HCT116 (cell line): ENCODE measurements around the gene CTIF. TPM values are rescaled to one million over a fixed set of nuclear protein-coding genes. Genes with fewer than 3 reads are reported as not detected.

Experiments
- ATAC-seq: fragments of 200-7000 bp; cut with Tn5 transposase; 2 replicates; pipeline ENCODE4 v1.9.1; 2020; ENCODE audit warnings: mild to moderate bottlenecking, moderate library complexity
- BruUV-seq: library from RNA; stranded (reverse); fragments of 400-500 nt; replicated peaks from 2 replicates; lab custom pipeline; 2021; lab: Mats Ljungman, UMichigan
- CTCF ChIA-PET: fragments of 300-600 bp; sonication (Branson Sonifier 250); formaldehyde crosslinking; loops from one replicate; lab custom pipeline; 2021; ENCODE audit warnings: antibody characterized with exemption; lab: Charles Lee
- POLR2A ChIA-PET: fragments of 300-600, 350-600 bp; sonication (Branson Sonifier 250); formaldehyde crosslinking; loops from one replicate; lab custom pipeline; 2021; ENCODE audit warnings: antibody characterized with exemption; lab: Charles Lee
- RAD21 ChIA-PET, 2 experiments: fragments of 300-600 bp; sonication (Branson Sonifier 250); formaldehyde crosslinking; loops; one replicate each; lab custom pipeline; 2023; ENCODE audit warnings: low total read pairs in 2 of 2; ENCODE audit not compliant: uncharacterized antibody in 2 of 2, unreplicated experiment in 2 of 2, low non-redundant PET in 1 of 2; lab: Charles Lee
- DNase-seq: peaks from one replicate; pipeline ENCODE4 v3.0.0-alpha.2; 2010; ENCODE audit warnings: low read depth, low spot score
- H2AFZ ChIP-seq: fragments of 200-600 bp; shearing (Covaris generic), sonication (generic); 2 replicates; pipeline ENCODE4 v1.6.1; 2017; ENCODE audit warnings: low read depth, mixed run types, mixed read lengths, antibody characterized with exemption, low read length; ENCODE audit not compliant: poor library complexity, severe bottlenecking
- H3K27ac ChIP-seq: 2 replicates; pipeline ENCODE4 v1.5.1; 2012; ENCODE audit warnings: low read depth, low read length
- H3K27me3 ChIP-seq: fragments of 200-600 bp; sonication (generic); 2 replicates; pipeline ENCODE4 v1.6.1; 2016; ENCODE audit warnings: mixed run types, low read length, mixed read lengths; ENCODE audit not compliant: insufficient read depth
- H3K36me3 ChIP-seq, 2 experiments: fragments of 200-500 bp in 1 of 2; fragments of 200-600 bp in 1 of 2; sonication (Bioruptor generic) in 1 of 2; sonication (generic) in 1 of 2; 2 replicates each; pipeline versions ENCODE4 v1.5.1 to v1.6.1; 2014 to 2016; ENCODE audit warnings: low read length in 2 of 2, inconsistent platforms in 1 of 2, mixed read lengths in 1 of 2, mixed run types in 1 of 2; ENCODE audit not compliant: insufficient read depth in 2 of 2, control insufficient read depth in 1 of 2
- H3K4me1 ChIP-seq, 2 experiments: fragments of 200-600 bp in 1 of 2; sonication (generic) in 1 of 2; 2 replicates each; pipeline versions ENCODE4 v1.5.1 to v1.6.1; 2012 to 2017; ENCODE audit warnings: low read length in 2 of 2, inconsistent platforms in 1 of 2, mild to moderate bottlenecking in 1 of 2, mixed read lengths in 1 of 2, mixed run types in 1 of 2, moderate library complexity in 1 of 2; ENCODE audit not compliant: insufficient read depth in 2 of 2, control insufficient read depth in 1 of 2
- H3K4me2 ChIP-seq: fragments of 200-600 bp; sonication (generic); 2 replicates; pipeline ENCODE4 v1.6.1; 2017; ENCODE audit warnings: mixed run types, low read length, mixed read lengths
- H3K4me3 ChIP-seq, 2 experiments: fragments of 200-600 bp in 1 of 2; sonication (generic) in 1 of 2; replicated peaks in 1 of 2; 2 replicates each; pipeline ENCODE4 v1.5.1; 2011 to 2016; ENCODE audit warnings: low read length in 2 of 2, control low read depth in 1 of 2, low read depth in 1 of 2, mild to moderate bottlenecking in 1 of 2, mixed read lengths in 1 of 2, mixed run types in 1 of 2
- H3K79me2 ChIP-seq: fragments of 200-600 bp; sonication (generic); 2 replicates; pipeline ENCODE4 v1.6.1; 2017; ENCODE audit warnings: mild to moderate bottlenecking, mixed run types, low read length, moderate library complexity, mixed read lengths; ENCODE audit not compliant: insufficient read depth
- H3K9ac ChIP-seq: fragments of 200-600 bp; sonication (generic); 2 replicates; pipeline ENCODE4 v1.6.1; 2016; ENCODE audit warnings: low read length, mixed read lengths
- H3K9me2 ChIP-seq: fragments of 200-600 bp; sonication (generic), shearing (Covaris generic); 2 replicates; pipeline ENCODE4 v1.6.1; 2017; ENCODE audit warnings: mixed run types, mild to moderate bottlenecking, moderate library complexity; ENCODE audit not compliant: insufficient read depth
- H3K9me3 ChIP-seq, 2 experiments: fragments of 200-500 bp in 1 of 2; fragments of 200-600 bp in 1 of 2; sonication (Bioruptor generic) in 1 of 2; sonication (generic) in 1 of 2; 2 replicates each; pipeline ENCODE4 v1.6.1; 2014 to 2017; ENCODE audit warnings: low read length in 2 of 2, mixed read lengths in 2 of 2, inconsistent platforms in 1 of 2, low read depth in 1 of 2, mild to moderate bottlenecking in 1 of 2, mixed run types in 1 of 2, moderate library complexity in 1 of 2; ENCODE audit not compliant: control insufficient read depth in 1 of 2, insufficient read depth in 1 of 2
- H4K20me1 ChIP-seq: fragments of 200-600 bp; sonication (generic), shearing (Covaris generic); 2 replicates; pipeline ENCODE4 v1.6.1; 2017; ENCODE audit warnings: mixed run types, mild to moderate bottlenecking, moderate library complexity; ENCODE audit not compliant: insufficient read depth
- CEBPB ChIP-seq: IDR thresholded peaks from 2 replicates; pipeline ENCODE4 v1.6.1; 2012; ENCODE audit warnings: low read depth
- ELF1 ChIP-seq: IDR thresholded peaks from 2 replicates; pipeline ENCODE4 v1.6.1; 2012; ENCODE audit warnings: low read depth, borderline replicate concordance
- JUND ChIP-seq: IDR thresholded peaks from 2 replicates; pipeline ENCODE4 v1.6.1; 2012
- POLR2AphosphoS5 ChIP-seq: IDR thresholded peaks from 2 replicates; pipeline ENCODE4 v1.6.1; 2011; ENCODE audit warnings: mild to moderate bottlenecking, low read depth, low read length, moderate library complexity
- SP1 ChIP-seq: IDR thresholded peaks from 2 replicates; pipeline ENCODE4 v1.6.1; 2012; ENCODE audit warnings: low read depth
- SRF ChIP-seq: IDR thresholded peaks from 2 replicates; pipeline ENCODE4 v1.6.1; 2012; ENCODE audit warnings: low read depth
- TCF7L2 ChIP-seq: IDR thresholded peaks from 2 replicates; pipeline ENCODE4 v1.7.0; 2011; ENCODE audit warnings: borderline replicate concordance, inconsistent platforms; ENCODE audit not compliant: insufficient read depth, insufficient read length; ENCODE audit errors: extremely low read depth
- ZNF274 ChIP-seq: fragments of 200-500 bp; sonication (Bioruptor generic); IDR thresholded peaks from 2 replicates; pipeline ENCODE4 v1.6.1; 2014; ENCODE audit warnings: mild to moderate bottlenecking, low read depth, low read length, inconsistent platforms
- intact Hi-C: fragments of 100-400 bp; cut with micrococcal nuclease; formaldehyde crosslinking; loops from 2 replicates; pipeline ENCODE4 v1.10.0; 2022
- total RNA-seq: library from RNA; stranded (reverse); gene quantifications from one replicate; pipeline ENCODE4 v1.2.1, GENCODE V29; 2021; ENCODE audit not compliant: unreplicated experiment
- TF ChIP-seq, protein P1 (sequence below): IDR thresholded peaks from 2 replicates; pipeline ENCODE4 v1.6.1; 2012; ENCODE audit warnings: low read depth
- TF ChIP-seq, protein P2 (sequence below), 3 experiments: fragments of 200-600 bp in 1 of 3; sonication (generic) in 1 of 3; IDR thresholded peaks in 2 of 3; conservative IDR thresholded peaks in 1 of 3; 2 replicates each; pipeline ENCODE4 v1.5.1; 2012 to 2017; ENCODE audit warnings: low read depth in 2 of 3, low read length in 2 of 3, antibody characterized with exemption in 1 of 3, borderline replicate concordance in 1 of 3, control low read depth in 1 of 3, mild to moderate bottlenecking in 1 of 3, mixed read lengths in 1 of 3, mixed run types in 1 of 3, moderate library complexity in 1 of 3; ENCODE audit not compliant: insufficient read depth in 1 of 3
- TF ChIP-seq, protein P3 (sequence below): IDR thresholded peaks from 2 replicates; pipeline ENCODE4 v1.6.1; 2011; ENCODE audit warnings: mild to moderate bottlenecking, low read length, moderate library complexity; ENCODE audit not compliant: insufficient replicate concordance; ENCODE audit errors: extremely low read depth

CTIF gene
- total RNA-seq, 1 experiment from 2014 or later = 19.7 TPM

DNA sequence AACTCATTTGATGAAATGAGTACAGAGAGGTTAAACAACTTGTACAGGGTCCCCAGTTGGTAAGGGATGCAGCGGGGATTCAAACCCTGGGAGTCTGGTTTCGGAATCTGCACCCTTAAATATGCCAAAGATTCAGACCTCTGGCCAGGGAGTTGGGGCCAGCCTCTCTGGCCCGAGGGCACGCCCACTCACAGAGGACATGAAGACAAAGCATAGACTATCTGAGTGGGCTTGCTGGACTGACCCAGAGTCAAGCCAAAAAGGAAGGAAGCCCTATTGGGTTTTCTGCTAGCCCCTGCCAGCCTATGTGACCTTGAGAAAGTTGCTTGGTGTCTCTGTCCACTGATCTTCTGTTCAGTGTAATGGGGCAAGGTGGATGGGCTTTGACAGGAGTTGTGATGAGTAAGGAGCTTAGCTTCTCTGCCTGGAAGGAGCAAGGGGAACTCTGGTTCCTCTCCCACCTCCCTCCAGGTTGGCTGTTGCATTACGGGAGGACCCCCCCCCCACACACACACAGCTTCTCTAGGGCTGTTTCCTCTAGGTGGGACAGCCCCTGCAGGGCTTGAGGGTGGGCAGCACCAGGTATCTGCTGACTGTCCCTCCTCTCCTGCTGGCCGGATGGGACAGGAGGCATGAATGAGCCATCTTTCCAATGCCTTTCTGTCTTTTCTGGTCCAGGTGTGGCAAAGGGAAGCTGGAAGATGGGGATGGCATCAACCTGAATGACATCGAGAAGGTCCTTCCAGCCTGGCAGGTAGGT, 131.3 kb downstream of the CTIF start:
- no peaks in the 10 kb centered on the region for H3K27me3 ChIP-seq
- ChIA-PET CTCF (no interaction called here), POLR2A (no interaction called here), RAD21 (no interaction called here)
- no peaks in the 10 kb centered on the region for H3K9me3 ChIP-seq
- ATAC-seq = no peak
- intact Hi-C loops = loop anchor here (10.0 kb wide), 5 partner anchors 135 to 1535 kb away; partner anchors contain the start of gene CTIF
- no peak overlapping the region for H2AFZ ChIP-seq
- H3K4me1 ChIP-seq = no peaks in the 10 kb centered on the region
- H3K9me2 ChIP-seq = no peaks in the 10 kb centered on the region
- TF ChIP-seq CEBPB (no peak), SP1 (no peak), SRF (no peak), ELF1 (no peak), TCF7L2 (no peak), JUND (no peak), POLR2AphosphoS5 (no peak), ZNF274 (no peak)
- TF ChIP-seq, protein P1, sequence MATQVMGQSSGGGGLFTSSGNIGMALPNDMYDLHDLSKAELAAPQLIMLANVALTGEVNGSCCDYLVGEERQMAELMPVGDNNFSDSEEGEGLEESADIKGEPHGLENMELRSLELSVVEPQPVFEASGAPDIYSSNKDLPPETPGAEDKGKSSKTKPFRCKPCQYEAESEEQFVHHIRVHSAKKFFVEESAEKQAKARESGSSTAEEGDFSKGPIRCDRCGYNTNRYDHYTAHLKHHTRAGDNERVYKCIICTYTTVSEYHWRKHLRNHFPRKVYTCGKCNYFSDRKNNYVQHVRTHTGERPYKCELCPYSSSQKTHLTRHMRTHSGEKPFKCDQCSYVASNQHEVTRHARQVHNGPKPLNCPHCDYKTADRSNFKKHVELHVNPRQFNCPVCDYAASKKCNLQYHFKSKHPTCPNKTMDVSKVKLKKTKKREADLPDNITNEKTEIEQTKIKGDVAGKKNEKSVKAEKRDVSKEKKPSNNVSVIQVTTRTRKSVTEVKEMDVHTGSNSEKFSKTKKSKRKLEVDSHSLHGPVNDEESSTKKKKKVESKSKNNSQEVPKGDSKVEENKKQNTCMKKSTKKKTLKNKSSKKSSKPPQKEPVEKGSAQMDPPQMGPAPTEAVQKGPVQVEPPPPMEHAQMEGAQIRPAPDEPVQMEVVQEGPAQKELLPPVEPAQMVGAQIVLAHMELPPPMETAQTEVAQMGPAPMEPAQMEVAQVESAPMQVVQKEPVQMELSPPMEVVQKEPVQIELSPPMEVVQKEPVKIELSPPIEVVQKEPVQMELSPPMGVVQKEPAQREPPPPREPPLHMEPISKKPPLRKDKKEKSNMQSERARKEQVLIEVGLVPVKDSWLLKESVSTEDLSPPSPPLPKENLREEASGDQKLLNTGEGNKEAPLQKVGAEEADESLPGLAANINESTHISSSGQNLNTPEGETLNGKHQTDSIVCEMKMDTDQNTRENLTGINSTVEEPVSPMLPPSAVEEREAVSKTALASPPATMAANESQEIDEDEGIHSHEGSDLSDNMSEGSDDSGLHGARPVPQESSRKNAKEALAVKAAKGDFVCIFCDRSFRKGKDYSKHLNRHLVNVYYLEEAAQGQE = no peak
- TF ChIP-seq, protein P2, sequence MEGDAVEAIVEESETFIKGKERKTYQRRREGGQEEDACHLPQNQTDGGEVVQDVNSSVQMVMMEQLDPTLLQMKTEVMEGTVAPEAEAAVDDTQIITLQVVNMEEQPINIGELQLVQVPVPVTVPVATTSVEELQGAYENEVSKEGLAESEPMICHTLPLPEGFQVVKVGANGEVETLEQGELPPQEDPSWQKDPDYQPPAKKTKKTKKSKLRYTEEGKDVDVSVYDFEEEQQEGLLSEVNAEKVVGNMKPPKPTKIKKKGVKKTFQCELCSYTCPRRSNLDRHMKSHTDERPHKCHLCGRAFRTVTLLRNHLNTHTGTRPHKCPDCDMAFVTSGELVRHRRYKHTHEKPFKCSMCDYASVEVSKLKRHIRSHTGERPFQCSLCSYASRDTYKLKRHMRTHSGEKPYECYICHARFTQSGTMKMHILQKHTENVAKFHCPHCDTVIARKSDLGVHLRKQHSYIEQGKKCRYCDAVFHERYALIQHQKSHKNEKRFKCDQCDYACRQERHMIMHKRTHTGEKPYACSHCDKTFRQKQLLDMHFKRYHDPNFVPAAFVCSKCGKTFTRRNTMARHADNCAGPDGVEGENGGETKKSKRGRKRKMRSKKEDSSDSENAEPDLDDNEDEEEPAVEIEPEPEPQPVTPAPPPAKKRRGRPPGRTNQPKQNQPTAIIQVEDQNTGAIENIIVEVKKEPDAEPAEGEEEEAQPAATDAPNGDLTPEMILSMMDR (IDR thresholded peaks at IDR 0.05 in 2 of 3, conservative IDR thresholded peaks at IDR 0.05 in 1 of 3; ENCODE audit: borderline replicate concordance in 1 of 3, insufficient read depth in 1 of 3, low read depth in 2 of 3, low read length in 2 of 3) = no peak
- TF ChIP-seq, protein P3, sequence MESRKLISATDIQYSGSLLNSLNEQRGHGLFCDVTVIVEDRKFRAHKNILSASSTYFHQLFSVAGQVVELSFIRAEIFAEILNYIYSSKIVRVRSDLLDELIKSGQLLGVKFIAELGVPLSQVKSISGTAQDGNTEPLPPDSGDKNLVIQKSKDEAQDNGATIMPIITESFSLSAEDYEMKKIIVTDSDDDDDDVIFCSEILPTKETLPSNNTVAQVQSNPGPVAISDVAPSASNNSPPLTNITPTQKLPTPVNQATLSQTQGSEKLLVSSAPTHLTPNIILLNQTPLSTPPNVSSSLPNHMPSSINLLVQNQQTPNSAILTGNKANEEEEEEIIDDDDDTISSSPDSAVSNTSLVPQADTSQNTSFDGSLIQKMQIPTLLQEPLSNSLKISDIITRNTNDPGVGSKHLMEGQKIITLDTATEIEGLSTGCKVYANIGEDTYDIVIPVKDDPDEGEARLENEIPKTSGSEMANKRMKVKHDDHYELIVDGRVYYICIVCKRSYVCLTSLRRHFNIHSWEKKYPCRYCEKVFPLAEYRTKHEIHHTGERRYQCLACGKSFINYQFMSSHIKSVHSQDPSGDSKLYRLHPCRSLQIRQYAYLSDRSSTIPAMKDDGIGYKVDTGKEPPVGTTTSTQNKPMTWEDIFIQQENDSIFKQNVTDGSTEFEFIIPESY = no peak
- TF ChIP-seq, all 23 proteins: peak for 0
- Histone ChIP-seq H3K9ac (no peak overlapping the region), H3K79me2 (no peaks in the 10 kb centered on the region), H3K36me3 (no peaks in the 10 kb centered on the region; a peak in 1 of 4 replicates), H3K4me2 (no peak overlapping the region), H4K20me1 (no peaks in the 10 kb centered on the region), H3K4me3 (no peak overlapping the region), H3K27ac (no peak overlapping the region)
- no peak for DNase-seq
- BruUV-seq = no TSS peak
